HG03066 (cell line): ENCODE results near the gene ACOX3.
"Not testable (repeated sequence)": the region's sequence is repeated elsewhere in the genome, so short reads cannot be mapped to it uniquely, and the experiment has no call there.

Experiments used
- ATAC-seq: cut with Tn5 transposase; IDR thresholded peaks from one replicate; pipeline ENCODE4 v1.9.1; 2021; ENCODE audit warnings: low read depth; ENCODE audit not compliant: unreplicated experiment

The ACOX3 gene

GRCh38 chr4:8359193-8359592, 81.3 kb downstream of the ACOX3 start:
- no peak for ATAC-seq

GRCh38 chr4:8356856-8357255, 83.7 kb downstream of the ACOX3 start:
- ATAC-seq = no peak

GRCh38 chr4:8355864-8356565, 84.5 kb downstream of the ACOX3 start:
- no peak for ATAC-seq

GRCh38 chr4:8355306-8355705, 85.2 kb downstream of the ACOX3 start:
- ATAC-seq = no peak

- no peak for ATAC-seq
These were observed 86.5 kb downstream of the ACOX3 start for GRCh38 chr4:8353912-8354453.

- ATAC-seq = no peak
These were observed 87.3 kb downstream of the ACOX3 start for GRCh38 chr4:8353158-8353669.

GRCh38 chr4:8352368-8353157, 88.0 kb downstream of the ACOX3 start:
- ATAC-seq = no peak

- ATAC-seq = no peak
These were observed 88.6 kb downstream of the ACOX3 start for GRCh38 chr4:8351931-8352367.

- no peak for ATAC-seq
These were observed 89.6 kb downstream of the ACOX3 start for GRCh38 chr4:8350841-8351461.

GRCh38 chr4:8350352-8350751, 90.2 kb downstream of the ACOX3 start:
- no peak for ATAC-seq

GRCh38 chr4:8349664-8350236, 90.8 kb downstream of the ACOX3 start:
- no peak for ATAC-seq

- ATAC-seq = not testable (repeated sequence)
These were observed 91.3 kb downstream of the ACOX3 start for GRCh38 chr4:8349236-8349635.

GRCh38 chr4:8348071-8348470, 92.5 kb downstream of the ACOX3 start:
- no peak for ATAC-seq

- ATAC-seq = no peak
These were observed 92.9 kb downstream of the ACOX3 start for GRCh38 chr4:8347660-8348059.

- no peak for ATAC-seq
These were observed 93.5 kb downstream of the ACOX3 start for GRCh38 chr4:8346838-8347605.

GRCh38 chr4:8345946-8346814, 94.3 kb downstream of the ACOX3 start:
- ATAC-seq = no peak

- no peak for ATAC-seq
These were observed 95.2 kb downstream of the ACOX3 start for GRCh38 chr4:8345053-8345945.

- no peak for ATAC-seq
These were observed 96.1 kb downstream of the ACOX3 start for GRCh38 chr4:8344377-8344776.
